ENCODE measurements around the gene OSBPL9. TPM values are rescaled to one million over a fixed set of nuclear protein-coding genes. Genes with fewer than 3 reads are reported as not detected.
A peak's percentile ranks its signal among the peaks of the same experiment; 100 is the strongest.

OSBPL9 gene
- total and polyA plus RNA-seq, 8 donors = 30.7 to 51.0 (median 35.6) TPM

DNA sequence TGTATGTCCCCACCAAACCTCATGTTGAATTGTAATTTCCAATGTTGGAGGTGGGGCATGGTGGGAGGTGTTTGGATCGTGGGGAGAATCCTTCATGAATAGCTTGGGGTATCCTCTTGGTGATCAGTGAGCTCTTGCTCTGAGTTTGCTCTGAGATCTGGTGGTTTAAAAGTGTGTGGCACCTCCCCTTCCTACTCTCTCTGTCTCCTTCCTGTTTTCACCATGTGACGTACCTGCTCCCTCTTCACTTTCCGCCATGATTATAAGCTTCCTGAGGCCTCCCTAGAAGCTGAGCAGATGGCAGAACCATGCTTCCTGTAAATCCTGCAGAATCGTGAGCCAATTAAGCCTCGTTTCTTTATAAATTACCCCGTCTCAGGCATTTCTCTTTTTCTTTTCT is 40.0 kb upstream of the OSBPL9 start:
- Histone ChIP-seq H3K4me1 (no peaks in the 10 kb centered on the region), H3K27me3 (no peaks in the 10 kb centered on the region), H3K4me3 (no peak overlapping the region), H3K9me3 (no peaks in the 10 kb centered on the region), H3K36me3 (no peaks in the 10 kb centered on the region), H3K27ac (no peak overlapping the region)
- FAIRE-seq (no peak), DNase-seq (no peak), ATAC-seq (no peak)
- TF ChIP-seq, protein P1, sequence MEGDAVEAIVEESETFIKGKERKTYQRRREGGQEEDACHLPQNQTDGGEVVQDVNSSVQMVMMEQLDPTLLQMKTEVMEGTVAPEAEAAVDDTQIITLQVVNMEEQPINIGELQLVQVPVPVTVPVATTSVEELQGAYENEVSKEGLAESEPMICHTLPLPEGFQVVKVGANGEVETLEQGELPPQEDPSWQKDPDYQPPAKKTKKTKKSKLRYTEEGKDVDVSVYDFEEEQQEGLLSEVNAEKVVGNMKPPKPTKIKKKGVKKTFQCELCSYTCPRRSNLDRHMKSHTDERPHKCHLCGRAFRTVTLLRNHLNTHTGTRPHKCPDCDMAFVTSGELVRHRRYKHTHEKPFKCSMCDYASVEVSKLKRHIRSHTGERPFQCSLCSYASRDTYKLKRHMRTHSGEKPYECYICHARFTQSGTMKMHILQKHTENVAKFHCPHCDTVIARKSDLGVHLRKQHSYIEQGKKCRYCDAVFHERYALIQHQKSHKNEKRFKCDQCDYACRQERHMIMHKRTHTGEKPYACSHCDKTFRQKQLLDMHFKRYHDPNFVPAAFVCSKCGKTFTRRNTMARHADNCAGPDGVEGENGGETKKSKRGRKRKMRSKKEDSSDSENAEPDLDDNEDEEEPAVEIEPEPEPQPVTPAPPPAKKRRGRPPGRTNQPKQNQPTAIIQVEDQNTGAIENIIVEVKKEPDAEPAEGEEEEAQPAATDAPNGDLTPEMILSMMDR (IDR thresholded peaks at IDR 0.05) = no peak
- intact Hi-C loops (cut with DNase I) = no loop called here
- WGBS, 2 donors = 87 to 89% methylated on average over 6 of the region's 6 CpGs

DNA sequence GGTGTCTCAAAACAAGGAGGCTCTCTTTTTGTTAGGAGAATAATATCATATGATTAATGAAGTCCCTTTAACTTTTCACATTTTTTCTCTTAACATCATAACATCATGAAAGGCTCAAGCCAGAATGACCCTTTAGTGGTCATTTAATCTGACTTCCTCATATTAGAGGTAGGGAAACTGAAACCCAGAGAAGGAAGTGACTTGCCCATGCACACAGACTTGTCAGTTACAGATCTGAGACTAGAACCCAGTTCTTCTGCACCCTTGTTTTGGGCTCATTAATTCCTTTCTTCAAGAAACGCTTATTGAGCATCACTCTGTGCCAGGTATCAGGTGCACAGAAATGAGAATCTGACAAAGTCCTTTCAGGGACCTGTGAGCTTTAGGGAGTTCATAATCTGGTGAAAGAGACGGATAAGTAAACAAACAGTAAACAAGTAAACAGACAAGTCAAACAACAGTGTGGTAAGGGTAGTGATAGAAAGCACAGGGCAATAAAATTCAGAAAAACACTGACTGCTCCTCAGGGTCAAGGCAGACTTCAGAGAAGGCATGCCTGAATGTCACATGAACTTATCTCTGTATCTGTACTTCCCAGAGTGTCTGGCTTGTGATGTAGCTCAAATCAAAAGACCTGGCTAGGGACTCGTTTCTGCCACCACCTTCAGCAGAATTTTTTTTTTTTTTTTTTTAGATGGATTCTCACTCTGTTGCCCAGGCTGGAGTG is 38.3 kb upstream of the OSBPL9 start:
- ATAC-seq (peak in 1 of 4 donors; percentile 74), DNase-seq (no peak)
- WGBS, 2 donors = 53 to 56% methylated on average over 3 of the region's 3 CpGs

DNA sequence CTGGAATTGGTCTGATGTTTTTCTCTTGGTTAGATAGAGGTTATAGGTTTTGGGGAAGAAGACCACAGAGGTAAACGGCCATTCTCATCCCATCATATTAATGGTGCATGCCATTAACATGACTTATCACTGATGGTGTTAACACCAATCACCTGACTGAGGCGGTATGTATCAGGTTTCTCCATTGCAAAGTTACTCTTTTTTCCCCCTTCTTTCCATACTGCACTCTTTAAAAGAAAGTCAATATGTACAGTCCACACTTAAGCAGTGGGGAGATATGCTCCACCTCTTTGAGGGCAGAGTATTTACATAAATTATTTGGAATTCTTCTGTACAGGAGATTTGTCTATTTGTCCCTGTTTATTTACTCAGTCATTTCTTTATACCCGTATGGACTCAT is 35.7 kb upstream of the OSBPL9 start:
- Histone ChIP-seq H3K27me3 (no peaks in the 10 kb centered on the region), H3K4me3 (no peak overlapping the region), H3K9me3 (no peaks in the 10 kb centered on the region), H3K4me1 (no peaks in the 10 kb centered on the region), H3K27ac (no peak overlapping the region), H3K36me3 (no peaks in the 10 kb centered on the region)
- no peak for ATAC-seq
- intact Hi-C loops (cut with DNase I) = no loop called here
- no peak for DNase-seq
- TF ChIP-seq, protein P1 (IDR thresholded peaks at IDR 0.05) = no peak
- FAIRE-seq = no peak
- 68 to 71% methylated on average over 3 of the region's 3 CpGs for WGBS, 2 donors

More for the DNA sequence above, 38.3 kb upstream of the OSBPL9 start:
- Histone ChIP-seq H3K9me3 (no peaks in the 10 kb centered on the region), H3K36me3 (no peaks in the 10 kb centered on the region), H3K4me1 (no peaks in the 10 kb centered on the region), H3K27me3 (no peaks in the 10 kb centered on the region), H3K4me3 (no peak overlapping the region), H3K27ac (no peak overlapping the region)
- TF ChIP-seq, protein P1 (IDR thresholded peaks at IDR 0.05) = no peak
- intact Hi-C loops (cut with DNase I) = no loop called here
- FAIRE-seq = no peak

DNA sequence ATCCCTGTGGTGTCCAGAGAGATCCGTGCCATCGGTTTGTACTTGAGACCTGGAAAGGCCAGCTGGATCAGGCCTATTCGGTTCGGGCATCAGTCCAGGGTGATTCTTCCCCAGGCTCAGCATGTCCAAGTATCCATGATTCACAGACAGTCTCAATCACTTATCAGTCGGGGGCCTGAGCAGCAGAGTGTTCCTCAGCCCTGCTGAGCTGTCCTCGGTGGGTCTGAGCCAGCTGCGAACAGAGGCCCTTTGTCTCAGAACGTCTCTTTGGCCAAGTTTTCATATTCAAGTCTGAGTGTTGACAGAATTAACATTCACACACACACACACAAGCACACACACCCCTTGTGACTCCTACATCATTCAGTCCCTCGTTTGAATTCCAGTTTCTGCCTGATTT is 33.4 kb upstream of the OSBPL9 start:
- TF ChIP-seq, protein P1 (IDR thresholded peaks at IDR 0.05) = no peak
- DNase-seq (peak in 3 of 6 donors; percentile 19 to 27 (median 20)), ATAC-seq (peak; percentile 40 to 85 (median 78)), FAIRE-seq (no peak)
- Histone ChIP-seq H3K9me3 (no peaks in the 10 kb centered on the region), H3K36me3 (no peaks in the 10 kb centered on the region), H3K4me1 (no peaks in the 10 kb centered on the region), H3K4me3 (no peak overlapping the region), H3K27ac (no peak overlapping the region), H3K27me3 (no peaks in the 10 kb centered on the region)
- intact Hi-C loops (cut with DNase I) = no loop called here
- 44 to 45% methylated on average over 9 of the region's 9 CpGs for WGBS, 2 donors

DNA sequence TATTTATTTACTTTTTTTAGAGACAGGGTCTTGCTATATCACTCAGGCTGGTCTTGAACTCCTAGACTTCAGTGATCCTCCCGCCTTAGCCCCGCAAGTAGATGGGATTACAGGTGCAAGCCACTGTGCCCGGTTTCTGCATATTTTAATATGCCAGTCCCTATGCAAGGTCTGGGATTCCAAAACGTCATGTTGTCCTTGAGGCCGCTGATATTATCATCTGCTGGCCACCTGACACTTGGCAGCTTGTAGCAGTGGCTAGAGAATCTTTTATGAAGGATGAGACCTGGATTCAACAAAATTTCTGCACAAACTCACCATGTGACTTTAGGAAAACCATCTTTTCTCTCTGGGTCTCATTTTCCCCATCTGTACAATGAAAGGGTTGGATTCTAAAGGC is 32.9 kb upstream of the OSBPL9 start:
- Histone ChIP-seq H3K27ac (no peak overlapping the region), H3K9me3 (no peaks in the 10 kb centered on the region), H3K4me1 (no peaks in the 10 kb centered on the region), H3K27me3 (no peaks in the 10 kb centered on the region), H3K36me3 (no peaks in the 10 kb centered on the region), H3K4me3 (no peak overlapping the region)
- TF ChIP-seq, protein P1 (IDR thresholded peaks at IDR 0.05) = no peak
- 57 to 61% methylated on average over 5 of the region's 5 CpGs for WGBS, 2 donors
- intact Hi-C loops (cut with DNase I) = no loop called here
- DNase-seq (no peak), ATAC-seq (no peak), FAIRE-seq (no peak)

Data from pancreas (tissue), 10 donors.